M059J (cell line): ENCODE results near the gene TMEM54. TPM values are rescaled to one million over a fixed set of nuclear protein-coding genes. Genes with fewer than 3 reads are reported as not detected.
A peak's percentile ranks its signal among the peaks of the same experiment; 100 is the strongest.

ENCODE experiments used
- DNase-seq: peaks from one replicate; pipeline ENCODE4 v3.0.0-alpha.2; 2012; ENCODE audit warnings: low read depth
- total RNA-seq: library from RNA; depleted of rRNA; stranded (reverse); fragments of >200 nt; shearing (Covaris generic); gene quantifications from 2 replicates; pipeline ENCODE4 v1.2.3, GENCODE V29; 2014; rRNA removed

Gene TMEM54
- total RNA-seq: 68.7 and 94.8 TPM in 2 replicates

GRCh38 chr1:32900956-32901822 is at the start of gene TMEM54:
Gene TMEM54, minus strand, starts transcription at chr1:32901389. Its CDS starts 151 bp downstream, at chr1:32901238.
- no peak for DNase-seq

- DNase-seq: no peak
These were observed 48.3 kb upstream of the TMEM54 start for GRCh38 chr1:32949519-32949918.

- peak; percentile 31 for DNase-seq
These were observed 47.7 kb upstream of the TMEM54 start for GRCh38 chr1:32948905-32949304.

GRCh38 chr1:32948390-32948722 is 47.2 kb upstream of the TMEM54 start:
- DNase-seq: no peak

- no peak for DNase-seq
These were observed 46.6 kb upstream of the TMEM54 start for GRCh38 chr1:32947669-32948389.

- DNase-seq: no peak
These were observed 45.2 kb upstream of the TMEM54 start for GRCh38 chr1:32946413-32946812.

- no peak for DNase-seq
These were observed 43.0 kb upstream of the TMEM54 start for GRCh38 chr1:32944180-32944579.

GRCh38 chr1:32939655-32940371 is 38.6 kb upstream of the TMEM54 start:
- peak; percentile 55 for DNase-seq

- DNase-seq: peak; percentile 46
These were observed 35.9 kb upstream of the TMEM54 start for GRCh38 chr1:32937061-32937460.

GRCh38 chr1:32934535-32934934 is 33.3 kb upstream of the TMEM54 start:
- DNase-seq: no peak

GRCh38 chr1:32933742-32934322 is 32.6 kb upstream of the TMEM54 start:
- peak; percentile 96 for DNase-seq

GRCh38 chr1:32931760-32932159 is 30.6 kb upstream of the TMEM54 start:
- DNase-seq: no peak

GRCh38 chr1:32929366-32929765 is 28.2 kb upstream of the TMEM54 start:
- no peak for DNase-seq

- no peak for DNase-seq
These were observed 27.5 kb upstream of the TMEM54 start for GRCh38 chr1:32928715-32929114.

GRCh38 chr1:32928285-32928684 is 27.1 kb upstream of the TMEM54 start:
- DNase-seq: no peak

- DNase-seq: no peak
These were observed 26.3 kb upstream of the TMEM54 start for GRCh38 chr1:32927441-32927840.

GRCh38 chr1:32926562-32926961 is 25.4 kb upstream of the TMEM54 start:
- no peak for DNase-seq

- peak; percentile 39 for DNase-seq
These were observed 24.4 kb upstream of the TMEM54 start for GRCh38 chr1:32925403-32926162.

- no peak for DNase-seq
These were observed 23.7 kb upstream of the TMEM54 start for GRCh38 chr1:32924881-32925344.

GRCh38 chr1:32920833-32921232 is 19.6 kb upstream of the TMEM54 start:
- peak; percentile 39 for DNase-seq
